A673 (cell line): ENCODE data around the gene WIF1. TPM values are rescaled to one million over a fixed set of nuclear protein-coding genes. Genes with fewer than 3 reads are reported as not detected.

Experiments
- BruUV-seq: library from RNA; stranded (reverse); fragments of 400-500 nt; replicated peaks from 2 replicates; lab custom pipeline; 2021; lab: Mats Ljungman, UMichigan
- CTCF ChIA-PET: fragments of 300-600 bp; sonication (Branson Sonifier 250); formaldehyde crosslinking; loops from one replicate; lab custom pipeline; 2022; ENCODE audit warnings: antibody characterized with exemption; lab: Charles Lee
- POLR2A ChIA-PET: fragments of 300-600 bp; sonication (Branson Sonifier 250); formaldehyde crosslinking; loops from one replicate; lab custom pipeline; 2022; ENCODE audit warnings: antibody characterized with exemption; ENCODE audit not compliant: low non-redundant PET; lab: Charles Lee
- DNase-seq: peaks from one replicate; pipeline ENCODE4 v3.0.0-alpha.2; 2015; ENCODE audit warnings: low spot score
- H3K27ac ChIP-seq: fragments of 200-600 bp; sonication (generic); 2 replicates; pipeline ENCODE4 v1.5.1; 2016; ENCODE audit warnings: mixed run types, low read depth, mild to moderate bottlenecking, mixed read lengths, antibody characterized with exemption, low read length; ENCODE audit not compliant: poor library complexity, severe bottlenecking
- H3K27me3 ChIP-seq: fragments of 200-600 bp; sonication (generic); replicated peaks from 2 replicates; pipeline ENCODE4 v1.6.1; 2017; ENCODE audit warnings: mixed run types, low read depth, mild to moderate bottlenecking, mixed read lengths, antibody characterized with exemption, low read length; ENCODE audit not compliant: insufficient read depth, poor library complexity
- H3K36me3 ChIP-seq: fragments of 200-600 bp; sonication (generic); 2 replicates; pipeline ENCODE4 v1.6.1; 2016; ENCODE audit warnings: mixed run types, mild to moderate bottlenecking, mixed read lengths, antibody characterized with exemption, low read length; ENCODE audit not compliant: insufficient read depth, poor library complexity, severe bottlenecking
- H3K4me1 ChIP-seq: fragments of 200-600 bp; sonication (generic); 2 replicates; pipeline ENCODE4 v1.6.1; 2017; ENCODE audit warnings: mixed run types, mild to moderate bottlenecking, mixed read lengths, antibody characterized with exemption, low read length; ENCODE audit not compliant: insufficient read depth, poor library complexity, severe bottlenecking
- H3K4me3 ChIP-seq: fragments of 200-600 bp; sonication (generic); 2 replicates; pipeline ENCODE4 v1.5.1; 2016; ENCODE audit warnings: low read depth, mixed run types, mild to moderate bottlenecking, mixed read lengths, low read length; ENCODE audit not compliant: poor library complexity, severe bottlenecking
- H3K9me3 ChIP-seq: fragments of 200-600 bp; sonication (generic); 2 replicates; pipeline ENCODE4 v1.6.1; 2016; ENCODE audit warnings: mixed run types, low read depth, mild to moderate bottlenecking, mixed read lengths, antibody characterized with exemption, low read length; ENCODE audit not compliant: poor library complexity, severe bottlenecking
- CTCF ChIP-seq: fragments of 300-800, 200-600 bp; sonication (generic); conservative IDR thresholded peaks from 2 replicates; pipeline ENCODE4 v1.5.1; 2017; ENCODE audit warnings: low read depth, mild to moderate bottlenecking, antibody characterized with exemption, low read length, moderate library complexity, mixed read lengths
- EZH2 ChIP-seq: fragments of 200-600 bp; sonication (generic); IDR thresholded peaks from 2 replicates; pipeline ENCODE4 v1.6.1; 2017; ENCODE audit warnings: borderline replicate concordance, low read depth, mild to moderate bottlenecking, mixed read lengths, antibody characterized with exemption, low read length; ENCODE audit not compliant: poor library complexity, severe bottlenecking
- intact Hi-C: fragments of 100-400 bp; cut with micrococcal nuclease; formaldehyde crosslinking; loops from one replicate; pipeline ENCODE4 v1.10.0; 2022; ENCODE audit not compliant: unreplicated experiment
- total RNA-seq: library from RNA; stranded (reverse); gene quantifications from 2 replicates; pipeline ENCODE4 v1.2.3, GENCODE V29; 2021

WIF1 gene
- total RNA-seq, 1 experiment from 2014 or later, result not detected

- Histone ChIP-seq H3K27ac (no peak overlapping the region), H3K4me1 (no peaks in the 10 kb centered on the region), H3K9me3 (no peaks in the 10 kb centered on the region), H3K4me3 (no peak overlapping the region), H3K27me3 (peaks cover 40% of the 10 kb centered on the region), H3K36me3 (no peaks in the 10 kb centered on the region)
- TF ChIP-seq CTCF (peak; percentile 30; the same call in 1 of the 2 replicates), EZH2 (no peak)
- intact Hi-C loops, result no loop called here
- no TSS peak for BruUV-seq
- CTCF ChIA-PET, result no interaction called here
- POLR2A ChIA-PET, result no interaction called here
- peak; percentile 17 for DNase-seq
Measured at GRCh38 chr12:65100140-65100539, 21.0 kb downstream of the WIF1 start.

DNA sequence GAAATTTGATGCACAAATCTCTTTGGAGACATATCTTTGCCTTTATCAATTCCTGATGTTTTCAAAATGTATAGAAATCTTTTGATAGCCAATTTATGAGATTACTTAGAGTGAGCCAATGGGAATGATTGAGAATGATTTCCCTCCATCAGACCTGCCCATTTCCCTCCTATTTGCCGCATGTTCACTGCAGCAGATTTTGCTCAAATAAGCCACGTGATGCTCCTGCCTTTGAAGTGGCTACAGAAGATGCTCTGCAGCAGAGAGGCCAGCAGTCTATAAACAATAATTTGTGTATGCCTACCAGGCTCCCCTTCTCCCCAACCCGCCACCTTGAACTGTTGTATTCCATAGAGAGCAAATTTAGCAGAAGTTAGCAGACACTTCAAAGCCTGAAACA lies 21.9 kb downstream of the WIF1 start:
- no peaks in the 10 kb centered on the region for H3K9me3 ChIP-seq
- intact Hi-C loops, result no loop called here
- no TSS peak for BruUV-seq
- TF ChIP-seq CTCF, result no peak
- TF ChIP-seq EZH2, result no peak
- POLR2A ChIA-PET, result no interaction called here
- no peaks in the 10 kb centered on the region for H3K36me3 ChIP-seq
- DNase-seq, result no peak
- CTCF ChIA-PET, result no interaction called here
- peaks cover 45% of the 10 kb centered on the region for H3K27me3 ChIP-seq
- H3K4me1 ChIP-seq, result no peaks in the 10 kb centered on the region
- no peak overlapping the region for H3K27ac ChIP-seq
- no peak overlapping the region for H3K4me3 ChIP-seq

DNA sequence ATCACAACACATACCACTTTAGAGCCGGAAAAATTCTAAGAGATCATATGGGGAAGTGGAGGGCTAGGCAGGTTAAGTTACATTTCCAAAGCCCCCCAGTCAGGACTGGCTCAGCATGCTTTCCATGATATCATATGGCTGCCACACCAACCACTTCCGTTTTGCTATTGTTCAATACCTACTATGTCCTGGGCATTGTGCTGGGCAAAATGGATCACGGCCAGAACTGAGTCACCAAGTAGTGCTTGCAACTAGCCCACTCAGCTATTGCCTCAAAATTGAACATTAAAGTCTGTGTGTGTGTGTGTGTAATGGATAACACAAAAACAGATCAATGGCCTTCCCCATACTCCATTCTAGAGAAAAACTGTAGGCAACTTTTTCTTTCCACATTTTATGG lies 22.7 kb downstream of the WIF1 start:
- Histone ChIP-seq H3K27me3 (peaks cover 53% of the 10 kb centered on the region), H3K4me3 (no peak overlapping the region), H3K27ac (no peak overlapping the region), H3K36me3 (no peaks in the 10 kb centered on the region), H3K9me3 (no peaks in the 10 kb centered on the region), H3K4me1 (no peaks in the 10 kb centered on the region)
- CTCF ChIA-PET, result no interaction called here
- intact Hi-C loops, result no loop called here
- POLR2A ChIA-PET, result no interaction called here
- TF ChIP-seq CTCF (no peak), EZH2 (no peak)
- no peak for DNase-seq
- no TSS peak for BruUV-seq
